Measurements from ENCODE around the gene SNX18.

The SNX18 gene

DNA sequence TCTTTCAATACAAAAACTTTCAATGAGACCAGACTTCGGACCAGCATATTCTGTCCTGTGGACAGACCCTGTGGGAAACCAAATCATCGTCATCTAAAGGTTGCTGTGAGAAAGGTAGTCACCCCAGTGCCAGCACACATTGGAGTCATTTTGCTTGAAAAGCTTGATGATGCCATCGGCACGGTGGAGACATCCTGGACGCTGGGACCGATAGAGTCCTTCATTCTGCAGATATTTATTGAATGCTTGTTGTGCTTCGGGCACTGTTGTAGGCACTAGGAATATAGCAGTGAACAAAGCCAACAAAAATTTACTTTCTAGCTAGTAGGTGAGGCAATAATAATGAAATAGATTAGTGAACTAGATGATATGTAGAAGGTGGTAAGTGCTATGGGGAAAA lies 34.9 kb downstream of the SNX18 start:
- TF ChIP-seq, protein P1, sequence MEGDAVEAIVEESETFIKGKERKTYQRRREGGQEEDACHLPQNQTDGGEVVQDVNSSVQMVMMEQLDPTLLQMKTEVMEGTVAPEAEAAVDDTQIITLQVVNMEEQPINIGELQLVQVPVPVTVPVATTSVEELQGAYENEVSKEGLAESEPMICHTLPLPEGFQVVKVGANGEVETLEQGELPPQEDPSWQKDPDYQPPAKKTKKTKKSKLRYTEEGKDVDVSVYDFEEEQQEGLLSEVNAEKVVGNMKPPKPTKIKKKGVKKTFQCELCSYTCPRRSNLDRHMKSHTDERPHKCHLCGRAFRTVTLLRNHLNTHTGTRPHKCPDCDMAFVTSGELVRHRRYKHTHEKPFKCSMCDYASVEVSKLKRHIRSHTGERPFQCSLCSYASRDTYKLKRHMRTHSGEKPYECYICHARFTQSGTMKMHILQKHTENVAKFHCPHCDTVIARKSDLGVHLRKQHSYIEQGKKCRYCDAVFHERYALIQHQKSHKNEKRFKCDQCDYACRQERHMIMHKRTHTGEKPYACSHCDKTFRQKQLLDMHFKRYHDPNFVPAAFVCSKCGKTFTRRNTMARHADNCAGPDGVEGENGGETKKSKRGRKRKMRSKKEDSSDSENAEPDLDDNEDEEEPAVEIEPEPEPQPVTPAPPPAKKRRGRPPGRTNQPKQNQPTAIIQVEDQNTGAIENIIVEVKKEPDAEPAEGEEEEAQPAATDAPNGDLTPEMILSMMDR (IDR thresholded peaks at IDR 0.05; ENCODE audit: low read depth, low read length), result no peak
- DNase-seq, result no peak

DNA sequence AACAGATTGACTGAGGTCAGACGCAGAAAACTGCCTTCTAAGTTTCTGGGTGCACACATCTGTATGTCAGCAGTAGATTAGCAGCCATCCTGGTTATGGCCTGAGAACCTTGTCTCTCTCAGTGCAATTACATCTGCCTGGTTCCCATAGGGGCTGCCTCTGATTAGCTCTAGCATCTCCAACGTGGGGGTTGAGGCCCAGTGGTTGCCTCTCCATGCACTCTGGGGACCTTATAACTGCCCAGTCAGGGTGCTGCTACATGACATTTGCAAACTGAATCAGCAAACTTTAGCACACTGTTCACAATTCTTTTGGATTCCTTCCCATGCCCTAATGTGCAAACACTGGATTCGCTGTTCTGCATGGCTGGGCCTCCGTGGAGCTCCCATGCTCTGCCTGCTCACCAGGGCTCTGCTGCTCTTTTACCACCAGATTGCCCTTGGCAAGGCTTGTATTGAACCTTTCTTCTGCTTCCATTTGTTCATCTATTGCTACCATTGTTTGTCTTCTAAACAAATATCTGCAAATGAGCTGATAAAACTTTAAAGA lies 36.2 kb downstream of the SNX18 start:
- no peak for DNase-seq
- no peaks in the 10 kb centered on the region for H3K27me3 ChIP-seq (ENCODE audit: insufficient read depth, low read depth, severe bottlenecking)
- no peak overlapping the region for H3K27ac ChIP-seq
- TF ChIP-seq, protein P1 (IDR thresholded peaks at IDR 0.05; ENCODE audit: low read depth, low read length), result no peak
- no peaks in the 10 kb centered on the region for H3K36me3 ChIP-seq
- H3K9me3 ChIP-seq (ENCODE audit: severe bottlenecking), result no peaks in the 10 kb centered on the region
- no peak overlapping the region for H3K4me3 ChIP-seq (ENCODE audit: low read depth, low read length)

More for the DNA sequence above, 34.9 kb downstream of the SNX18 start:
- H3K4me3 ChIP-seq (ENCODE audit: low read depth, low read length), result no peak overlapping the region
- no peak overlapping the region for H3K27ac ChIP-seq
- no peaks in the 10 kb centered on the region for H3K27me3 ChIP-seq (ENCODE audit: insufficient read depth, low read depth, severe bottlenecking)
- H3K36me3 ChIP-seq, result no peaks in the 10 kb centered on the region
- no peaks in the 10 kb centered on the region for H3K9me3 ChIP-seq (ENCODE audit: severe bottlenecking)

DNA sequence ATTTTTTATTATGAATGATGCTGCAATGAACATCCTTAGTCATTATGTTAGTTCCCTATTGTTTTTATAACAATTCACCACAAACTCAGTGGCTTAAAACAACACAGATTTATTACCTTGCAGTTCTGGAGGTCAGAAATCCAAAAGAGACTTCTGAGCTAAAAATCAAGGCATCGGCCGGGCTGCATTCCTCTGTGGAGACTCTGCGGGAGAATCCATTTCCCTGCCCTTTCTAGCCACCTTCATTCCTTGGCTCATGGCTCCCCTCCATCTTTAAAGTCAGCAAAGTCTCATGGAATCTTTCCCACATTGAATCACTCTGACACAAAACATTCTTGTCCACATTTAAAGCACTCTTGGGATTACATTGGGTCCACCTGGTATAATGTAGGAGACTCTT lies 38.6 kb downstream of the SNX18 start:
- no peak overlapping the region for H3K4me3 ChIP-seq (ENCODE audit: low read depth, low read length)
- no peaks in the 10 kb centered on the region for H3K27me3 ChIP-seq (ENCODE audit: insufficient read depth, low read depth, severe bottlenecking)
- TF ChIP-seq, protein P1 (IDR thresholded peaks at IDR 0.05; ENCODE audit: low read depth, low read length), result no peak
- no peaks in the 10 kb centered on the region for H3K9me3 ChIP-seq (ENCODE audit: severe bottlenecking)
- H3K27ac ChIP-seq, result no peak overlapping the region
- H3K36me3 ChIP-seq, result no peaks in the 10 kb centered on the region
- no peak for DNase-seq

DNA sequence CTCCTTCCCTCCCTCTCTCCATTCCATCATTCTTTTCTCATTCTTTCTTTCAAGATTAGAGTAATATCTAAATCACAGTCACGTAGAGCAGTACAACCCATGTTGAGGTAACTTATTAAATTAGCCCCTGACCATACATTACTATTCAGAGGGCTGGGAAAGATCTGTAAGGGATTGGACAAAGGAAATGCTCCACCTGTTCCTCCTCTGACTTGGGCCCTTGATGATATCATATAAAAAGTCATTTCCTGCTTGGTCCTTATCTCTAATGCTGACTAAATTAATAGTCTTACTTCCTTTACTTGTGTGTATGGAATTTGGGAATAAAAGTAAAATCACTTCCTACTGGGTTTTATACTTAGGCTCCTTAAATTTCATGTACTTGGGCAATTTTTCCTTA lies 40.8 kb downstream of the SNX18 start:
- H3K36me3 ChIP-seq, result no peaks in the 10 kb centered on the region
- no peaks in the 10 kb centered on the region for H3K9me3 ChIP-seq (ENCODE audit: severe bottlenecking)
- no peaks in the 10 kb centered on the region for H3K27me3 ChIP-seq (ENCODE audit: insufficient read depth, low read depth, severe bottlenecking)
- no peak for DNase-seq
- TF ChIP-seq, protein P1 (IDR thresholded peaks at IDR 0.05; ENCODE audit: low read depth, low read length), result no peak
- no peak overlapping the region for H3K4me3 ChIP-seq (ENCODE audit: low read depth, low read length)
- H3K27ac ChIP-seq, result no peak overlapping the region

DNA sequence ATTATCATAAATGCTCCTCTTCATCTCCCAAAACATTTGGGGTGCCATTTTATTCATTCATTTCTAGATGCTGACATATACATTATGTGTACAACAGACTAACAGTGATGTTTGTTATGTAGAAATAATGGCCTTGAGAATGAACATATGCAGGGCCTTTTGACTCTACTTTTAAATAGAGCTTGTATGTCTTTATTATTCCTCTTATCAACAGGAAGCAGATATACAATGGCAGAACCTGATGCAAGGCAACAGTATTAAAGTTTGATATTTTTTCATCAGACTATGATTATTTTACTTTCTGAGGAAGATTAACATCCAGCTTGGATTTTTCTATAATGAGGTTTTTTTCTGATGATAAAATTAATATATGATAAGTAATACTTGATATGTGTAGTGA lies 44.1 kb downstream of the SNX18 start:
- TF ChIP-seq, protein P1 (IDR thresholded peaks at IDR 0.05; ENCODE audit: low read depth, low read length), result no peak
- Histone ChIP-seq H3K36me3 (no peaks in the 10 kb centered on the region), H3K27me3 (ENCODE audit: insufficient read depth, low read depth, severe bottlenecking) (no peaks in the 10 kb centered on the region), H3K4me3 (ENCODE audit: low read depth, low read length) (no peak overlapping the region), H3K9me3 (ENCODE audit: severe bottlenecking) (no peaks in the 10 kb centered on the region), H3K27ac (no peak overlapping the region)
- no peak for DNase-seq

DNA sequence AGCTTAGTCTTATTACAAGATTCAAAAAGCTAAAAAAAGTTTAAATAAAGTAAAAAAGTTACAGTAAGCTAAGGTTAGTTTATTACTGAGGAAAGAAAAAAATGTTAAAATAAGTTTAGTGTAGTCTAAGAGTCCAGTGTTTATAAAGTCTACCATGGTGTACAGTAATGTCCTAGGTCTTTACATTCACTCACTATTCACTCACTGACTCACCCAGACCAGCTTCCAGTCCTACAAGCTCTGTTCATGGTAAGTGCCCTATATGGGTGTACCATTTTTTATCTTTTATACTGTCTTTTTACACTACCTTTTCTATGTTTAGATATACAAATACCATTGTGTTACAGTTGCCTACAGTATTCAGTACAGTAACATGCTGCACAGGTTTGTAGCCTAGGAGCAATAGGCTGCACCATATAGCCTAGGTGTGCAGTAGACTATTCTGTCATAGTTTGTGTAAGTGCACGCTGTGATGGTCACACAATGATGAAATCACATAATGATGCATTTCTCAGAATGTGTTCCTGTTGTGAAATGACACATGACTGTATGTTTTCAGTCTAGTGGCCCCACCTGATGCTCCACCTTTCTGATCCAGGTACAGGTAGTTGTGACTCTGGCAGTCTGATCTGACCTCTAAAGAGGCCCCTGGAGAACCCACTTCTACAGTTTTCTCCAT lies 45.7 kb downstream of the SNX18 start:
- TF ChIP-seq, protein P1 (IDR thresholded peaks at IDR 0.05; ENCODE audit: low read depth, low read length), result no peak
- Histone ChIP-seq H3K9me3 (ENCODE audit: severe bottlenecking) (no peaks in the 10 kb centered on the region), H3K27ac (no peak overlapping the region), H3K36me3 (no peaks in the 10 kb centered on the region), H3K4me3 (ENCODE audit: low read depth, low read length) (no peak overlapping the region), H3K27me3 (ENCODE audit: insufficient read depth, low read depth, severe bottlenecking) (no peaks in the 10 kb centered on the region)
- DNase-seq, result no peak
